IMR-90 (cell line): ENCODE measurements around the gene GBA2. TPM values are rescaled to one million over a fixed set of nuclear protein-coding genes. Genes with fewer than 3 reads are reported as not detected.
A peak's percentile ranks its signal among the peaks of the same experiment; 100 is the strongest.

Source experiments
- ATAC-seq: fragments of 200-7000 bp; cut with Tn5 transposase; 2 replicates; pipeline ENCODE4 v1.9.1; 2020; ENCODE audit warnings: low read depth, mild to moderate bottlenecking, moderate library complexity
- BruUV-seq: library from RNA; stranded (reverse); fragments of 400-500 nt; replicated peaks from 2 replicates; lab custom pipeline; 2021; lab: Mats Ljungman, UMichigan
- CTCF ChIA-PET: fragments of 300-600 bp; formaldehyde crosslinking; extraction: SDS; loops from one replicate; lab custom pipeline; 2021; ENCODE audit warnings: antibody characterized with exemption; lab: Yijun Ruan, JAX
- POLR2A ChIA-PET: fragments of 300-600 bp; sonication (Branson Sonifier 250); formaldehyde crosslinking; loops from one replicate; lab custom pipeline; 2022; ENCODE audit warnings: antibody characterized with exemption; ENCODE audit not compliant: unreplicated experiment; lab: Charles Lee
- DNase-seq: peaks from one replicate; pipeline ENCODE4 v3.0.0; 2013
- H2AFZ ChIP-seq: replicated peaks from 2 replicates; pipeline ENCODE3; 2013; ENCODE audit warnings: low read length, mild to moderate bottlenecking; ENCODE audit not compliant: poor library complexity
- H2AK5ac ChIP-seq: 2 replicates; pipeline ENCODE4 v1.6.1; 2013; ENCODE audit warnings: low read depth, low read length, inconsistent platforms
- H2AK9ac ChIP-seq: replicated peaks from 2 replicates; pipeline ENCODE3; 2013; ENCODE audit warnings: mild to moderate bottlenecking, low read depth, low read length, moderate library complexity; ENCODE audit not compliant: poor library complexity
- H2BK120ac ChIP-seq: 2 replicates; pipeline ENCODE4 v1.6.1; 2013; ENCODE audit warnings: low read depth, low read length, inconsistent platforms
- H2BK15ac ChIP-seq: 3 replicates; pipeline ENCODE4 v1.6.1; 2013; ENCODE audit warnings: low read depth, low read length, inconsistent platforms
- H2BK20ac ChIP-seq: 2 replicates; pipeline ENCODE4 v1.6.1; 2013; ENCODE audit warnings: low read depth, mild to moderate bottlenecking, inconsistent platforms, low read length, moderate library complexity
- H2BK5ac ChIP-seq: 2 replicates; pipeline ENCODE4 v1.6.1; 2013; ENCODE audit warnings: mild to moderate bottlenecking, low read depth, low read length, inconsistent platforms; ENCODE audit not compliant: poor library complexity, severe bottlenecking
- H3K14ac ChIP-seq: replicated peaks from 2 replicates; pipeline ENCODE4 v1.6.1; 2013; ENCODE audit warnings: low read depth, low read length, inconsistent platforms
- H3K18ac ChIP-seq: 2 replicates; pipeline ENCODE4 v1.6.1; 2013; ENCODE audit warnings: low read depth, low read length, control low read depth
- H3K23ac ChIP-seq: 2 replicates; pipeline ENCODE4 v1.6.1; 2013; ENCODE audit warnings: low read depth, low read length, inconsistent platforms
- H3K27ac ChIP-seq: 2 replicates; pipeline ENCODE4 v1.5.1; 2013; ENCODE audit warnings: mild to moderate bottlenecking, control low read depth, low read length; ENCODE audit not compliant: insufficient read depth
- H3K27me3 ChIP-seq: 2 replicates; pipeline ENCODE4 v1.6.1; 2013; ENCODE audit warnings: low read length; ENCODE audit not compliant: control insufficient read depth, insufficient read depth
- H3K36me3 ChIP-seq: 2 replicates; pipeline ENCODE4 v1.6.1; 2013; ENCODE audit warnings: low read length, mixed read lengths; ENCODE audit not compliant: control insufficient read depth, insufficient read depth
- H3K4ac ChIP-seq: 2 replicates; pipeline ENCODE4 v1.6.1; 2013; ENCODE audit warnings: low read depth, low read length, inconsistent platforms
- H3K4me1 ChIP-seq: 2 replicates; pipeline ENCODE4 v1.6.1; 2013; ENCODE audit warnings: low read length, mixed read lengths; ENCODE audit not compliant: control insufficient read depth, insufficient read depth
- H3K4me2 ChIP-seq: 2 replicates; pipeline ENCODE4 v1.6.1; 2013; ENCODE audit warnings: low read depth, mild to moderate bottlenecking, control low read depth, low read length, moderate library complexity
- H3K4me3 ChIP-seq: 2 replicates; pipeline ENCODE4 v1.5.1; 2013; ENCODE audit warnings: low read depth, mild to moderate bottlenecking, control low read depth, low read length, moderate library complexity; ENCODE audit not compliant: insufficient read depth
- H3K56ac ChIP-seq: 2 replicates; pipeline ENCODE4 v1.6.1; 2013; ENCODE audit warnings: low read length, inconsistent platforms; ENCODE audit not compliant: insufficient read depth; ENCODE audit errors: extremely low read depth
- H3K79me1 ChIP-seq, 2 experiments: 2 replicates each; pipeline ENCODE4 v1.6.1; 2013; ENCODE audit warnings: low read length in 2 of 2, inconsistent platforms in 1 of 2, low read depth in 1 of 2
- H3K9ac ChIP-seq: 2 replicates; pipeline ENCODE4 v1.6.1; 2013; ENCODE audit warnings: low read depth, low read length, control low read depth
- H3K9me1 ChIP-seq: 2 replicates; pipeline ENCODE4 v1.6.1; 2013; ENCODE audit warnings: low read length, inconsistent platforms; ENCODE audit not compliant: insufficient read depth
- H3K9me3 ChIP-seq: 2 replicates; pipeline ENCODE4 v1.6.1; 2013; ENCODE audit warnings: low read length; ENCODE audit not compliant: control insufficient read depth, insufficient read depth
- H4K20me1 ChIP-seq: 2 replicates; pipeline ENCODE4 v1.6.1; 2013; ENCODE audit warnings: low read length, inconsistent platforms; ENCODE audit not compliant: insufficient read depth
- H4K5ac ChIP-seq: 2 replicates; pipeline ENCODE4 v1.6.1; 2013; ENCODE audit warnings: mild to moderate bottlenecking, low read depth, low read length, control low read depth
- H4K8ac ChIP-seq, 2 experiments: 2 replicates each; pipeline ENCODE4 v1.6.1; 2013; ENCODE audit warnings: low read depth in 2 of 2, low read length in 2 of 2, control low read depth in 1 of 2, inconsistent platforms in 1 of 2
- H4K91ac ChIP-seq: 2 replicates; pipeline ENCODE4 v1.6.1; 2013; ENCODE audit warnings: low read depth, low read length, inconsistent platforms; ENCODE audit not compliant: insufficient read depth
- BHLHE40 ChIP-seq: fragments of 150-350 bp; IDR thresholded peaks from 2 replicates; pipeline ENCODE4 v1.6.1; 2016; ENCODE audit warnings: mild to moderate bottlenecking, low read depth, low read length
- CEBPB ChIP-seq: IDR thresholded peaks from 2 replicates; pipeline ENCODE4 v1.6.1; 2012; ENCODE audit warnings: low read depth, low read length, improper control_type of control experiment
- CHD1 ChIP-seq: IDR thresholded peaks from 2 replicates; pipeline ENCODE4 v1.6.1; 2012; ENCODE audit warnings: low read depth, low read length, improper control_type of control experiment
- CTCF ChIP-seq: conservative IDR thresholded peaks from 2 replicates; pipeline ENCODE4 v1.5.1; 2012; ENCODE audit warnings: mild to moderate bottlenecking, low read depth, low read length, improper control_type of control experiment
- FOS ChIP-seq: fragments of 150-350 bp; IDR thresholded peaks from 2 replicates; pipeline ENCODE4 v1.6.1; 2016; ENCODE audit warnings: low read depth, low read length
- MAFK ChIP-seq: IDR thresholded peaks from 2 replicates; pipeline ENCODE4 v1.6.1; 2012; ENCODE audit warnings: low read depth, low read length, improper control_type of control experiment
- MAZ ChIP-seq: IDR thresholded peaks from 2 replicates; pipeline ENCODE4 v1.6.1; 2012; ENCODE audit warnings: low read depth, mild to moderate bottlenecking, low read length, improper control_type of control experiment, moderate library complexity, borderline replicate concordance
- NFE2L2 ChIP-seq: fragments of 150-350 bp; IDR thresholded peaks from 2 replicates; pipeline ENCODE4 v1.6.1; 2016; ENCODE audit warnings: low read depth, mild to moderate bottlenecking, low read length
- POLR2A ChIP-seq: IDR thresholded peaks from 2 replicates; pipeline ENCODE4 v1.6.1; 2012; ENCODE audit warnings: mild to moderate bottlenecking, low read depth, low read length
- RAD21 ChIP-seq: IDR thresholded peaks from 2 replicates; pipeline ENCODE4 v1.6.1; 2012; ENCODE audit warnings: low read length, improper control_type of control experiment
- RCOR1 ChIP-seq: IDR thresholded peaks from 2 replicates; pipeline ENCODE4 v1.6.1; 2012; ENCODE audit warnings: mild to moderate bottlenecking, low read length, improper control_type of control experiment; ENCODE audit not compliant: insufficient replicate concordance
- RFX5 ChIP-seq: IDR thresholded peaks from 2 replicates; pipeline ENCODE4 v1.8.0; 2012; ENCODE audit warnings: low read depth, mild to moderate bottlenecking, low read length, moderate library complexity
- SMC3 ChIP-seq: fragments of 150-350 bp; IDR thresholded peaks from 2 replicates; pipeline ENCODE4 v1.6.1; 2016; ENCODE audit warnings: low read depth, mild to moderate bottlenecking, antibody characterized with exemption, low read length, moderate library complexity
- WGBS, 2 experiments: methylation state at CpG; one replicate each; pipeline versions ENCODE4 v1.1.5 to v1.1.7; 2013; ENCODE audit warnings: missing lambda C conversion rate in 2 of 2; ENCODE audit not compliant: insufficient read length in 1 of 2; ENCODE audit errors: extremely low coverage in 2 of 2; 5-methylcytosine and 5-hydroxymethylcytosine counted together
- dilution Hi-C: fragments of 300-500 bp; cut with HindIII; formaldehyde crosslinking; loops from one replicate; pipeline ENCODE4 v1.14.3; 2018; ENCODE audit warnings: low sequenced_read_pairs; ENCODE audit not compliant: unreplicated experiment
- in situ Hi-C: fragments of 300-500 bp; cut with MboI; formaldehyde crosslinking; loops from 3 replicates; pipeline ENCODE4 v1.14.3; 2019; ENCODE audit warnings: low sequenced_read_pairs, inconsistent platforms, mixed read lengths
- intact Hi-C: fragments of 100-400 bp; cut with micrococcal nuclease; formaldehyde crosslinking; loops from 2 replicates; pipeline ENCODE4 v1.10.0; 2022
- polyA plus RNA-seq, 3 experiments: library from polyadenylated mRNA; depleted of rRNA; stranded (reverse); fragments of >200 nt; gene quantifications; 2 replicates each; pipeline ENCODE4 v1.2.3, GENCODE V29; 2012; ENCODE audit warnings: low replicate concordance in 1 of 3
- total RNA-seq: library from RNA; depleted of rRNA; stranded (reverse); fragments of >200 nt; gene quantifications from 2 replicates; pipeline ENCODE4 v1.2.3, GENCODE V29; 2012
- TF ChIP-seq, protein P1 (sequence below): fragments of 150-350 bp; IDR thresholded peaks from 2 replicates; pipeline ENCODE4 v1.6.1; 2016; ENCODE audit warnings: low read depth, mild to moderate bottlenecking, low read length, moderate library complexity, borderline replicate concordance
- TF ChIP-seq, protein P2 (sequence below): fragments of 150-350 bp; IDR thresholded peaks from 2 replicates; pipeline ENCODE4 v1.6.1; 2017; ENCODE audit warnings: mild to moderate bottlenecking, antibody characterized with exemption, low read length, low read depth

The GBA2 gene
- total and polyA plus RNA-seq, 2 of the 4 experiments (the other 2 are of a cell fraction) = 18.1 to 38.2 TPM

DNA sequence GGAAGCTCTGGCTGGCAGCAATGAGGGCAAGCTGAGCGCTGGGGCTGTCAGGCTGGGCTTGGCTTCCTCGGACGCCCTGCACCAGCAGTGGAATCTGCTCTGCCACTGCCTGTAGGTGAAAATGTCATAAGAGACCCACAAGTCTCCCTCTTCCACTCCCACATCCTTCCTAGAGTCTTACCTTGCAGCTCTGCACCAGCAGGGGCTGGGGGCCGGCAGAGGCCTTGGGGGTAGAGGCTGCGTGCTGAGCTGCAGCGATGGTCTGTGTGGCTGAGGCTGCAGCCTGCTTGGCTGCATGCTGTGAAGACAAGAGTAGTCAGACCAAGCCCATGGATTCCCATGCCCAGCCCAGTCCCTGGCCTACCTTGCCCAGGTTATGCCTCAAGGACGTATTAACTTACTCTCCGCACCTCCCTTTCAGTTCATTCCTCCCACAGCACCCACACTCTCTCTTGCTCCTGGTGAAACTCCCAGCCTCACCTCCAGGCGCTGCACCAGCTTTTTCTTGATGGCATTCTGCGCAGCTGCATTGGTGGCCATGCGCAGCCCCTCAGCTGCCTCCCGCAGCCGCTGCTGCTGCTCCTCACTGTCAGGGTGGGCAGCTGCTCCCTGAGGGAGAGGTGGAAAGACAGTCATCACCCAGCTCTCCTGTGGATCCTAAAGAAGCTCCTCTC, 34.3 kb downstream of the GBA2 start:
- no peak for TF ChIP-seq CTCF
- TF ChIP-seq MAFK = no peak
- TF ChIP-seq BHLHE40 = no peak
- no peak for TF ChIP-seq MAZ
- TF ChIP-seq RCOR1 = no peak
- TF ChIP-seq NFE2L2 = no peak
- no peak for TF ChIP-seq RFX5
- TF ChIP-seq CHD1 = no peak
- TF ChIP-seq CEBPB = no peak
- no peak for TF ChIP-seq SMC3
- no peak for TF ChIP-seq FOS
- TF ChIP-seq, protein P1, sequence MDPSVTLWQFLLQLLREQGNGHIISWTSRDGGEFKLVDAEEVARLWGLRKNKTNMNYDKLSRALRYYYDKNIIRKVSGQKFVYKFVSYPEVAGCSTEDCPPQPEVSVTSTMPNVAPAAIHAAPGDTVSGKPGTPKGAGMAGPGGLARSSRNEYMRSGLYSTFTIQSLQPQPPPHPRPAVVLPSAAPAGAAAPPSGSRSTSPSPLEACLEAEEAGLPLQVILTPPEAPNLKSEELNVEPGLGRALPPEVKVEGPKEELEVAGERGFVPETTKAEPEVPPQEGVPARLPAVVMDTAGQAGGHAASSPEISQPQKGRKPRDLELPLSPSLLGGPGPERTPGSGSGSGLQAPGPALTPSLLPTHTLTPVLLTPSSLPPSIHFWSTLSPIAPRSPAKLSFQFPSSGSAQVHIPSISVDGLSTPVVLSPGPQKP = no peak
- TF ChIP-seq RAD21 = no peak
- TF ChIP-seq, protein P2, sequence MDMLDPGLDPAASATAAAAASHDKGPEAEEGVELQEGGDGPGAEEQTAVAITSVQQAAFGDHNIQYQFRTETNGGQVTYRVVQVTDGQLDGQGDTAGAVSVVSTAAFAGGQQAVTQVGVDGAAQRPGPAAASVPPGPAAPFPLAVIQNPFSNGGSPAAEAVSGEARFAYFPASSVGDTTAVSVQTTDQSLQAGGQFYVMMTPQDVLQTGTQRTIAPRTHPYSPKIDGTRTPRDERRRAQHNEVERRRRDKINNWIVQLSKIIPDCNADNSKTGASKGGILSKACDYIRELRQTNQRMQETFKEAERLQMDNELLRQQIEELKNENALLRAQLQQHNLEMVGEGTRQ = no peak
- no peak for TF ChIP-seq POLR2A
- no peak overlapping the region for H3K4me2 ChIP-seq
- no peaks in the 10 kb centered on the region for H3K27me3 ChIP-seq
- no peak overlapping the region for H2AK9ac ChIP-seq
- no peak overlapping the region for H3K4me3 ChIP-seq
- peaks cover 88% of the 10 kb centered on the region for H3K36me3 ChIP-seq
- H2BK15ac ChIP-seq = no peak overlapping the region
- H2AFZ ChIP-seq = no peak overlapping the region
- H4K5ac ChIP-seq = no peak overlapping the region
- no peak overlapping the region for H2BK120ac ChIP-seq
- dilution Hi-C loops (no loop called here), intact Hi-C loops (no loop called here), in situ Hi-C loops (no loop called here)
- no peak overlapping the region for H3K18ac ChIP-seq
- no peak overlapping the region for H2BK20ac ChIP-seq
- no peak overlapping the region for H3K14ac ChIP-seq
- H3K9me1 ChIP-seq = no peaks in the 10 kb centered on the region; the same call in 1 of the 2 replicates
- H3K56ac ChIP-seq = no peak overlapping the region
- no peak overlapping the region for H4K91ac ChIP-seq
- no peak overlapping the region for H3K23ac ChIP-seq
- no peak overlapping the region for H3K9ac ChIP-seq
- no peak overlapping the region for H2BK5ac ChIP-seq
- DNase-seq (no peak), ATAC-seq (no peak)
- no peak overlapping the region for H3K27ac ChIP-seq
- WGBS, 2 experiments = 100% methylated on average over 2 of the region's 13 CpGs; no CpG with 5 or more reads in 1 of the 2 experiments
- no peak overlapping the region for H3K4ac ChIP-seq
- ChIA-PET POLR2A (interaction anchor here (1.0 kb wide), 1 partner anchor 24 kb away, joined by 4 read pairs; no protein-coding TSS in a partner anchor), CTCF (interaction anchor here (0.7 kb wide), 1 partner anchor 49 kb away, joined by 3 read pairs; no protein-coding TSS in a partner anchor)
- peaks cover 34 to 76% of the 10 kb centered on the region in 2 experiments for H3K79me1 ChIP-seq
- H3K9me3 ChIP-seq = no peaks in the 10 kb centered on the region
- H3K4me1 ChIP-seq = no peaks in the 10 kb centered on the region
- no peak overlapping the region for H2AK5ac ChIP-seq
- H4K20me1 ChIP-seq = peaks cover 41% of the 10 kb centered on the region
- no peak overlapping the region for H4K8ac ChIP-seq
- BruUV-seq = TSS peak; percentile 16
